Prostate gland (tissue), 2 donors: ENCODE results near the gene PPP1R12C. TPM values are rescaled to one million over a fixed set of nuclear protein-coding genes. Genes with fewer than 3 reads are reported as not detected.

Source experiments
- DNase-seq: peaks from one replicate; pipeline ENCODE4 v3.0.0-alpha.2; 2019; ENCODE audit warnings: low spot score
- H3K27ac ChIP-seq, 2 donors: fragments of 200-600 bp; sonication (generic); 2 replicates each; pipeline ENCODE4 v1.5.1; 2017 to 2019
- H3K27me3 ChIP-seq: fragments of 200-600 bp; sonication (generic); replicated peaks from 2 replicates; pipeline ENCODE4 v1.5.1; 2019; ENCODE audit not compliant: insufficient read depth
- H3K36me3 ChIP-seq, 2 donors: fragments of 200-600 bp; sonication (generic); 1 replicate in 1 of 2; 2 replicates in 1 of 2; pipeline versions ENCODE4 v1.5.1 to v1.8.1; 2017 to 2019
- H3K4me1 ChIP-seq: fragments of 200-600 bp; sonication (generic); replicated peaks from 2 replicates; pipeline ENCODE4 v1.5.1; 2019
- H3K4me3 ChIP-seq, 2 donors: fragments of 200-600 bp; sonication (generic); 2 replicates each; pipeline ENCODE4 v1.5.1; 2017 to 2019
- H3K9me3 ChIP-seq: fragments of 200-600 bp; sonication (generic); 2 replicates; pipeline ENCODE4 v1.5.1; 2017
- POLR2A ChIP-seq: fragments of 450-650 bp; IDR thresholded peaks from one replicate; pipeline ENCODE4 v1.6.1; 2016; ENCODE audit warnings: antibody characterized with exemption, mild to moderate bottlenecking
- POLR2AphosphoS5 ChIP-seq: sonication (generic); formaldehyde crosslinking; IDR thresholded peaks from one replicate; pipeline ENCODE4 v1.6.1; 2017; ENCODE audit warnings: antibody characterized with exemption
- WGBS: methylation state at CpG from one replicate; pipeline ENCODE4 v1.1.5; 2018; 5-methylcytosine and 5-hydroxymethylcytosine counted together
- intact Hi-C: fragments of 100-400 bp; cut with DNase I; formaldehyde crosslinking; loops from one replicate; pipeline ENCODE4 v1.14.2; 2022
- total RNA-seq, 2 donors: library from RNA; depleted of rRNA; stranded (reverse); fragments of >200 nt; gene quantifications; one replicate each; pipeline ENCODE4 v1.1.0, GENCODE V29; 2016
- TF ChIP-seq, protein P1 (sequence below), 4 experiments: fragments of 200-600 bp in 2 of 4; fragments of 450-650 bp in 2 of 4; sonication (generic) in 2 of 4; IDR thresholded peaks; 1 replicate in 3 of 4; 2 replicates in 1 of 4; pipeline ENCODE4 v1.5.1; 2016 to 2019; ENCODE audit warnings: antibody characterized with exemption in 4 of 4, mild to moderate bottlenecking in 2 of 4, moderate library complexity in 2 of 4

Gene PPP1R12C
- total RNA-seq, 2 donors from 2014 or later, result 67.8 to 164 TPM

DNA sequence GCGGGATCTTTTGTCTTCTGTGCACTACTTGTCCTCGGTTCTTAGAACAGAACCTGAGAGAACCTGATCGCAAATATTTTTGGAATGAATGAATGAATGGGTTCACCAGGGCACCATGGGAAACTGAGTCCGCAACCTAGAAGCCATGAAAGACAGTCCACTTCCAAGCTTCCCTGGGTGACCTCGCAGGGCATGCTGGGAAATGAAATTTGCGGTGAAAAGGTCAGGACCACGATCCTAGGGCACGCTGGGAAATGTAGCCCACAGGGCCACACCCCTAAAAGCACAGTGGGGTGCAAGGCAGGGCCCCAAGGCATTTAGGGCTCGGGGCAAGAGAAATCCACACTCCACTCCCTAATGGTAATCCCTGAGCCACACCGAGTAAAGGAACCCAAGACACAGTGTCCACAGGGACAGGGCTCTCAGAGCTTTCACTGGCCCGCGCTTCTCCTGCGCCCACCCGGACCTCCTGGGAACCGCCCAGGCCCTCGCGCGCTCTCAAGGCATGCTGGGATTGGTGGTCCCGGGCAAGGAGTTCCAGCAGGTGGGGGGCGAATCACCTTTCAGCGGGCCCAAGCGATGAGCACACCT lies 1.1 kb upstream of the PPP1R12C start:
- WGBS, result 24% methylated on average over 22 of the region's 22 CpGs
- no peaks in the 10 kb centered on the region for H3K9me3 ChIP-seq
- peak overlapping the region; percentile 61 to 69 for H3K4me3 ChIP-seq
- intact Hi-C loops, result loop anchor here (5.0 to 10.0 kb wide), 3 partner anchors 289 to 536 kb away; partner anchors contain the start of genes U2AF2, UBE2S, ZNF524 and ZNF865
- peak overlapping the region in 1 of 2 donors; percentile 78 for H3K27ac ChIP-seq
- H3K27me3 ChIP-seq, result no peaks in the 10 kb centered on the region
- peaks cover 13% of the 10 kb centered on the region for H3K4me1 ChIP-seq
- no peaks in the 10 kb centered on the region for H3K36me3 ChIP-seq
- no peak for DNase-seq
- TF ChIP-seq, protein P1, sequence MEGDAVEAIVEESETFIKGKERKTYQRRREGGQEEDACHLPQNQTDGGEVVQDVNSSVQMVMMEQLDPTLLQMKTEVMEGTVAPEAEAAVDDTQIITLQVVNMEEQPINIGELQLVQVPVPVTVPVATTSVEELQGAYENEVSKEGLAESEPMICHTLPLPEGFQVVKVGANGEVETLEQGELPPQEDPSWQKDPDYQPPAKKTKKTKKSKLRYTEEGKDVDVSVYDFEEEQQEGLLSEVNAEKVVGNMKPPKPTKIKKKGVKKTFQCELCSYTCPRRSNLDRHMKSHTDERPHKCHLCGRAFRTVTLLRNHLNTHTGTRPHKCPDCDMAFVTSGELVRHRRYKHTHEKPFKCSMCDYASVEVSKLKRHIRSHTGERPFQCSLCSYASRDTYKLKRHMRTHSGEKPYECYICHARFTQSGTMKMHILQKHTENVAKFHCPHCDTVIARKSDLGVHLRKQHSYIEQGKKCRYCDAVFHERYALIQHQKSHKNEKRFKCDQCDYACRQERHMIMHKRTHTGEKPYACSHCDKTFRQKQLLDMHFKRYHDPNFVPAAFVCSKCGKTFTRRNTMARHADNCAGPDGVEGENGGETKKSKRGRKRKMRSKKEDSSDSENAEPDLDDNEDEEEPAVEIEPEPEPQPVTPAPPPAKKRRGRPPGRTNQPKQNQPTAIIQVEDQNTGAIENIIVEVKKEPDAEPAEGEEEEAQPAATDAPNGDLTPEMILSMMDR (IDR thresholded peaks at IDR 0.05), result no peak
- no peak for TF ChIP-seq POLR2AphosphoS5
- no peak for TF ChIP-seq POLR2A

- Histone ChIP-seq H3K4me1 (peaks cover 13% of the 10 kb centered on the region), H3K4me3 (peak overlapping the region; percentile 61 to 69), H3K27me3 (no peaks in the 10 kb centered on the region), H3K36me3 (no peaks in the 10 kb centered on the region), H3K9me3 (no peaks in the 10 kb centered on the region), H3K27ac (peak overlapping the region; percentile 71 to 78)
- 1% methylated on average over 37 of the region's 44 CpGs for WGBS
- intact Hi-C loops, result loop anchor here (5.0 to 10.0 kb wide), 3 partner anchors 289 to 537 kb away; partner anchors contain the start of genes U2AF2, UBE2S, ZNF524 and ZNF865
- DNase-seq, result peak; percentile 99
- peak; percentile 38 for TF ChIP-seq POLR2A
- TF ChIP-seq, protein P1 (IDR thresholded peaks at IDR 0.05), result peak in 2 of 4 experiments; percentile 39 to 50
- peak; percentile 100 for TF ChIP-seq POLR2AphosphoS5
These were observed 390 bp upstream of the PPP1R12C start for GRCh38 chr19:55117663-55118391.

- no peaks in the 10 kb centered on the region for H3K9me3 ChIP-seq
- WGBS, result under 1% methylated on average over 25 of the region's 25 CpGs
- intact Hi-C loops, result loop anchor here (5.0 to 10.0 kb wide), 3 partner anchors 291 to 538 kb away; partner anchors contain the start of genes U2AF2, UBE2S, ZNF524 and ZNF865
These were observed 1.1 kb downstream of the PPP1R12C start for GRCh38 chr19:55116232-55116858.

DNA sequence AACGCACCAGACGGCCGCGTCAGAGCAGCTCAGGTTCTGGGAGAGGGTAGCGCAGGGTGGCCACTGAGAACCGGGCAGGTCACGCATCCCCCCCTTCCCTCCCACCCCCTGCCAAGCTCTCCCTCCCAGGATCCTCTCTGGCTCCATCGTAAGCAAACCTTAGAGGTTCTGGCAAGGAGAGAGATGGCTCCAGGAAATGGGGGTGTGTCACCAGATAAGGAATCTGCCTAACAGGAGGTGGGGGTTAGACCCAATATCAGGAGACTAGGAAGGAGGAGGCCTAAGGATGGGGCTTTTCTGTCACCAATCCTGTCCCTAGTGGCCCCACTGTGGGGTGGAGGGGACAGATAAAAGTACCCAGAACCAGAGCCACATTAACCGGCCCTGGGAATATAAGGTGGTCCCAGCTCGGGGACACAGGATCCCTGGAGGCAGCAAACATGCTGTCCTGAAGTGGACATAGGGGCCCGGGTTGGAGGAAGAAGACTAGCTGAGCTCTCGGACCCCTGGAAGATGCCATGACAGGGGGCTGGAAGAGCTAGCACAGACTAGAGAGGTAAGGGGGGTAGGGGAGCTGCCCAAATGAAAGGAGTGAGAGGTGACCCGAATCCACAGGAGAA lies 1.9 kb downstream of the PPP1R12C start:
- Histone ChIP-seq H3K9me3 (no peaks in the 10 kb centered on the region), H3K27me3 (no peaks in the 10 kb centered on the region), H3K4me3 (peak overlapping the region; percentile 61 to 69), H3K36me3 (no peaks in the 10 kb centered on the region), H3K4me1 (peaks cover 13% of the 10 kb centered on the region), H3K27ac (peak overlapping the region; percentile 72 to 78)
- DNase-seq, result no peak
- 63% methylated on average over 13 of the region's 13 CpGs for WGBS
- intact Hi-C loops, result loop anchor here (5.0 to 10.0 kb wide), 3 partner anchors 292 to 539 kb away; partner anchors contain the start of genes U2AF2, UBE2S, ZNF524 and ZNF865
- no peak for TF ChIP-seq POLR2A
- no peak for TF ChIP-seq POLR2AphosphoS5
- TF ChIP-seq, protein P1 (IDR thresholded peaks at IDR 0.05), result no peak

More at GRCh38 chr19:55116232-55116858, 1.1 kb downstream of the PPP1R12C start:
- Histone ChIP-seq H3K27me3 (no peaks in the 10 kb centered on the region), H3K27ac (peak overlapping the region; percentile 72 to 78), H3K36me3 (no peaks in the 10 kb centered on the region), H3K4me3 (peak overlapping the region; percentile 61 to 69), H3K4me1 (peaks cover 13% of the 10 kb centered on the region)
- peak; percentile 69 for TF ChIP-seq POLR2AphosphoS5
- TF ChIP-seq, protein P1 (IDR thresholded peaks at IDR 0.05), result no peak
- DNase-seq, result peak; percentile 40
